Urothelium cell line (cell line): ENCODE results near the gene TBCK.
"Not testable (repeated sequence)": the region's sequence is repeated elsewhere in the genome, so short reads cannot be mapped to it uniquely, and the experiment has no call there.

Experiments used
- DNase-seq: peaks from one replicate; pipeline ENCODE4 v3.0.0; 2011; ENCODE audit warnings: low spot score, mixed read lengths
- FAIRE-seq: peaks from 2 replicates; lab custom pipeline; 2011; peaks lifted over from hg19 to GRCh38; lab: Jason Lieb, UNC

TBCK gene

GRCh38 chr4:106240699-106241098, 75.3 kb downstream of the TBCK start:
- FAIRE-seq (no peak), DNase-seq (no peak)

- no peak for FAIRE-seq
Observed at GRCh38 chr4:106238820-106239420, 77.1 kb downstream of the TBCK start.

GRCh38 chr4:106231931-106232330, 84.1 kb downstream of the TBCK start:
- FAIRE-seq (no peak), DNase-seq (no peak)

More at GRCh38 chr4:106238820-106239420, 77.1 kb downstream of the TBCK start:
- peak; percentile 39 for DNase-seq

GRCh38 chr4:106222548-106222947, 93.5 kb downstream of the TBCK start:
- no peak for FAIRE-seq

GRCh38 chr4:106213291-106213690, 102.7 kb downstream of the TBCK start:
- not testable (repeated sequence) for DNase-seq, FAIRE-seq

More at GRCh38 chr4:106222548-106222947, 93.5 kb downstream of the TBCK start:
- DNase-seq: no peak

- DNase-seq (no peak), FAIRE-seq (no peak)
Observed at GRCh38 chr4:106210021-106210420, 106.0 kb downstream of the TBCK start.

- DNase-seq (no peak), FAIRE-seq (no peak)
Observed at GRCh38 chr4:106208481-106209460, 107.2 kb downstream of the TBCK start.

GRCh38 chr4:106201373-106201772, 114.6 kb downstream of the TBCK start:
- peak; percentile 4 for DNase-seq

GRCh38 chr4:106195435-106195950, 120.5 kb downstream of the TBCK start:
- no peak for FAIRE-seq
- no peak for DNase-seq

More at GRCh38 chr4:106201373-106201772, 114.6 kb downstream of the TBCK start:
- FAIRE-seq: no peak

- FAIRE-seq: no peak
- no peak for DNase-seq
Observed at GRCh38 chr4:106194801-106195200, 121.2 kb downstream of the TBCK start.

- FAIRE-seq (no peak), DNase-seq (no peak)
Observed at GRCh38 chr4:106192131-106192530, 123.9 kb downstream of the TBCK start.

GRCh38 chr4:106186201-106186600, 129.8 kb downstream of the TBCK start:
- FAIRE-seq (no peak), DNase-seq (no peak)

GRCh38 chr4:106183551-106183950, 132.5 kb downstream of the TBCK start:
- no peak for DNase-seq
- FAIRE-seq: no peak

- FAIRE-seq (no peak), DNase-seq (no peak)
Observed at GRCh38 chr4:106172861-106173260, 143.1 kb downstream of the TBCK start.

- no peak for DNase-seq
- no peak for FAIRE-seq
Observed at GRCh38 chr4:106165351-106166010, 150.5 kb downstream of the TBCK start.

GRCh38 chr4:106162278-106162677, 153.7 kb downstream of the TBCK start:
- FAIRE-seq (no peak), DNase-seq (no peak)

GRCh38 chr4:106160560-106160959, 155.4 kb downstream of the TBCK start:
- no peak for DNase-seq

GRCh38 chr4:106149911-106150310, 166.1 kb downstream of the TBCK start:
- DNase-seq: no peak
- FAIRE-seq: no peak

More at GRCh38 chr4:106160560-106160959, 155.4 kb downstream of the TBCK start:
- FAIRE-seq: no peak

- DNase-seq (no peak), FAIRE-seq (no peak)
Observed at GRCh38 chr4:106149026-106149425, 167.0 kb downstream of the TBCK start.

GRCh38 chr4:106142616-106143127, 173.3 kb downstream of the TBCK start:
- FAIRE-seq (no peak), DNase-seq (no peak)

- DNase-seq (no peak), FAIRE-seq (no peak)
Observed at GRCh38 chr4:106140601-106141000, 175.4 kb downstream of the TBCK start.
